HG02870 (cell line): ENCODE results near the gene IQGAP2.
"Not testable (repeated sequence)": the region's sequence is repeated elsewhere in the genome, so short reads cannot be mapped to it uniquely, and the experiment has no call there.

Experiments used
- ATAC-seq: cut with Tn5 transposase; IDR thresholded peaks from one replicate; pipeline ENCODE4 v1.9.1; 2021; ENCODE audit warnings: mild to moderate bottlenecking, moderate library complexity; ENCODE audit not compliant: unreplicated experiment

Gene IQGAP2

GRCh38 chr5:76402886-76403765 lies at the start of gene IQGAP2:
IQGAP2 (plus strand) TSS chr5:76403285; CDS start chr5:76403546, 261 bp downstream.
- peak; percentile 48 for ATAC-seq

GRCh38 chr5:76356887-76357286 lies 46.2 kb upstream of the IQGAP2 start:
- no peak for ATAC-seq

DNA sequence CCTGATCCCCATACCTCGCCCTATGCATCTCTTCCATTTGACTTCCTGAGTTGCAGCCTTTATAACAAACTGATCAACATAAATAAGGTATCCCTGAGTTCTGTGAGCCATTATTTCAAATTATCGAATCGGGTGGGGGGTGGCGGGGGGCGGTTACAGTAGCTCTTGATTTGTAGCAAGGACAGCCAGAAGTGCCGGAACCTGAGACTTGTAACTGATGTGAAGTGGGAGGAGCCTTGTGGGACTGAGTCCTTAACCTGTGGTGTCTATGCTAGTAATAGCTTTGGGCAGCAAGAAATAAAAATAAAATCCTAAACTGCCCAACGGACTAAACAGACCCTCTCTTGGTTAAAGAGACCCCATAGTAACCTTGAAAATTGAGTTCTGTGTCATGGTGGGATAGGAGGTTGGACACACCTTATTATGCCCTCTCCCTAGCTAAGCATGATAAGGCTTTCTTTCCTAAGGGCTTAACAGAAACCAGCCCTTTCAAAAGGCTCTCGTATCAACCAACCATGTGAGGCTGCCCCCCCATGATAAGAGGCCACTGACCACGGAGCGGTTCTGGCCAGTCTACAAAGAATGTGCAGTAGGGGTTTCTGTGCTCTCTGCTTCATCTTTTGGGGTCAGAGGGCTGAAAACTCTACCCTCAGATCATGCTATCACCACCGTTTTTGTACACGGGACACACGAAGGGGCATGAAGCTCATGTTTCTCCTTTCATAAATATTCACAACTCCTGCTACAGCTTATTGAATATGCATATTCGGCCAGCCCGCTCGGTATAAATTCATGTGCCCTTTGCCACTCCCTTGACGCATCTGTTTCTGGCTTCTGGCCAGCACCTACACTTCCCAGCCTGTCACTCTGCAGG lies 39.5 kb upstream of the IQGAP2 start:
- no peak for ATAC-seq

- no peak for ATAC-seq
Observed at GRCh38 chr5:76364226-76364589, 38.9 kb upstream of the IQGAP2 start.

- no peak for ATAC-seq
Observed at GRCh38 chr5:76365561-76365960, 37.5 kb upstream of the IQGAP2 start.

DNA sequence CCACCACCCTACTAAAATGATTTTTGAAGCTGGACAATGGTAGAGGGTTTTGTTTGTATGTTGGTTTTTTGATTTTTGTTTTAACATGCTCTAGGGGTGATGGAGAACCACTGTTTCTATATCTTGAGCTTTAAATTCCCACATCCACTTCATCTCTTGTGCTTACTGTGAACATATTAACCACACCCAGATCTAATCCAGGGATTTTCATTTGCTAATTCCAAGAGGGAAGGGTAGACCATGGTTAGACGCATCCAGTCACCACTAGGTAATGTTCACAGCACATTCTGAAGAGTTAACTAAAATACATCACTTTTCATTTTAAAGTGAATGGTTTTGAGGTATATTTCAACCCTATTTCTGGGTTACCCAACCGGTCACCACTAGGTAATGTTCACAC lies 36.5 kb upstream of the IQGAP2 start:
- no peak for ATAC-seq

DNA sequence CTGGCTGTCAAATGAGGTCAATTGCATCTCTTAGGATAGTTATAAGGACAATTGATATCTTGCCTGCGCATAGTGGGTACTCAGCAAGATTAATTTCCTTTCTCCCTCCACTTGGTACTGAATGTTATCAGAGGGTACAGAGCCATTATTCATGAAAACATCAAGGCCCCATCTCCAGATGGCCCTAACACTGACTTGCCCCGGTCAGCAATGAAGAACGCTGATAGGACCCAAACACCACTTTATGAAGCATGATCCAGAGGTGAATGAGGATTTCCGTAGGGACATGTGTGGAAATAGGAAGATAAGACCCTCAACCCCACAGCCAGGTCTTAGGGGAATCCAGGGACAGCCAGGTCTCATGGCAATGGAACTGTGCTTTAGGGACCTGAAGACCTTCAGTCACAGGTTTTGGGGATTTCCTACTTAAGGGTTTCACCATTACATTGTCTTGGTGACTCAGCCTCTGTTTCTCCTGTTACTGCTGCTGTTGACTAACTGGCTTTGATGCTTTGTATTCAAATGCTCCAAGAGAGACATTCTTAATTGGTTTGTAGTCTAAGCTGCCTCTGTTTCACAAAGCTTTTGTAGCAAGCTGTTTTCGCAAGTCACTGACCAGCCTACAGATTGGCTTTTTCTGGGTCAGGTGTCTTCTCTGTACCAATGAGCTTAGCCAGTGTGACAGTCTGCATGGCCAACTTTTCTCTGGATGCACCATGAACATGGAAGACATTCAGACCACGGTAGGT lies 35.3 kb upstream of the IQGAP2 start:
- no peak for ATAC-seq

- no peak for ATAC-seq
Observed at GRCh38 chr5:76368941-76369340, 34.1 kb upstream of the IQGAP2 start.

DNA sequence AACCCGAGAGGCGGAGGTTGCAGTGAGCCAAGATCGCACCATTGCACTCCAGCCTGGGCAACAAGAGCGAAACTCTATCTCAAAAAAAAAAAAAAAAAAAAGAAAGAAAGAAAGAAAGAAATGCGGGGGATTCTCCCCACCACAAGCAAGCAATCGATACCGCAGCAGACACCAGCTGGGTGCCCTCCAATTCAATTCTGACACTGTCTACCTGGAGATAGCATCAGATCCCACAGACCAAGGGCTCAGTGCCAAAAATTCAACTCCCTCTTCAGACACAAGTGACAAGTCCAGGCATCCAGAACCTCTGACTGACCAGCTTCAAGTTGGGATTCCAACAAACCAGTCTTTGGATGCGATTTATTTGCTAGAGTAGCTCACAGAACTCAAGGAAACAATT lies 33.4 kb upstream of the IQGAP2 start:
- not testable (repeated sequence) for ATAC-seq

- ATAC-seq = no peak
Observed at GRCh38 chr5:76371960-76372322, 31.1 kb upstream of the IQGAP2 start.

GRCh38 chr5:76372323-76373054 lies 30.6 kb upstream of the IQGAP2 start:
- no peak for ATAC-seq

DNA sequence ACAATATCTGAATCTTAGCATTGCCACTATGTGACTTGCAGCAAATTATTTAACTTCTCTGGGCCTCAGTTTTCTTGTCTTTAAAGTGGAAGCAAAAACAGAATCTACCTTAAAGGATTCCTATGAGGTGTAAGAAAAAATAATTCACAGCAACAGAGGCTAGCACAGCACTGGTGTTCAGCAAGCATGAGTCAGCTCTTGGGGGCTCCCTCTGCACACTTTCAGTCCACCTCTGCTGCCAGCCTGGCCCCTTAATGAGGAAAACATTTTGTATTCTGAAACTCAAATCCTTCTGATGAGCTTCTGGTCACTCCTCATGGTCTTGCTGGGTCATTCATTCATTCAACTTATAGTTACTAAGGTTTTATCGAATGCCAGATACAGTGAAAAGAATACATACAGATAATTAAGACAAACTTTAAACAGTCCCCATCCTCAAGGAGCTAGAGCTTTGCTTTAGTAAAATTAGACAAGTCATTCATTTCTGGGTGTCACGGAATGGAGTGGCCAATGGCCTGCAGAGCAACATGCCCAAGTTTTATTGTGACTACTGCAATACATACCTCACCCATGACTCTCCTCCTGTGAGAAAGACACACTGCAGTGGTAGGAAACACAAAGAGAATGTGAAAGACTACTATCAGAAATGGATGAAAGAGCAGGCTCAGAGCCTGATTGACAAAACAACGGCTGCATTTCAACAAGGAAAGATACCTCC lies 26.8 kb upstream of the IQGAP2 start:
- ATAC-seq = no peak

- ATAC-seq = no peak
Observed at GRCh38 chr5:76376866-76377230, 26.2 kb upstream of the IQGAP2 start.

- no peak for ATAC-seq
Observed at GRCh38 chr5:76378355-76378754, 24.7 kb upstream of the IQGAP2 start.

- ATAC-seq = no peak
Observed at GRCh38 chr5:76379316-76379715, 23.8 kb upstream of the IQGAP2 start.

- ATAC-seq = no peak
Observed at GRCh38 chr5:76379855-76380254, 23.2 kb upstream of the IQGAP2 start.

GRCh38 chr5:76380346-76381066 lies 22.6 kb upstream of the IQGAP2 start:
- no peak for ATAC-seq

DNA sequence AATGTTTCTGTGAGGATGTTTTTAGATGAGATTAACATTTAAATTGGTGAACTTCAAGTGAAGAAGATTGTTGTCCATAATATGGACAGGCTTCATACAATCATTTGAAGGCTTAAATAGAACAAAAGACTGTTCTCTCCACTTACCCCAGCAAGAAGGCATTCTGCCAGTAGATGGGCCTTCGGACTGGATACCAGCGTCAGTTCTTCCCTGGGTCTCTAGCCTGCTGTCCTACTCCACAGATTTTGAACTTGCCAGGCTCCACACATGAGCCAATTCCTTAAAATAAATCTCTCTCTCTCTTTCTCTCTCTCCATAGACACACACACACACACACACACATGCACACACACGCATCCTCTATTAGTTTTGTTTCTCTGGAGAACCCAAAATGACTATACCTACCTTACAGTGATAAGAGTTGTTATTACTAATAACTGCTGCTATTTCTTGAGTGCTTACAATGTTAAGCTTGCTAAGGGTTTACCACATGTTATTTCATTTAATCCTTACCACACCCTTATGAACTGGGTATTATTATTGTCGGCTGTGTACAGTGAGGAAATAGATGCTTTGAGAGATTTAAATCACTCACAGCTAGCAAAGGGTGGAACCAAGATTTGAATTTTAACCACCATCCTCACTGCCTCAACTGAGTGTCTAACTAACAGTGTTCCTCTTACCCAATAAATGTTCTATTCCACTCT lies 19.8 kb upstream of the IQGAP2 start:
- no peak for ATAC-seq

GRCh38 chr5:76384189-76384588 lies 18.9 kb upstream of the IQGAP2 start:
- no peak for ATAC-seq
